ENCODE measurements around the gene IRF4. TPM values are rescaled to one million over a fixed set of nuclear protein-coding genes. Genes with fewer than 3 reads are reported as not detected.
A peak's percentile ranks its signal among the peaks of the same experiment; 100 is the strongest.

Gene IRF4
- total RNA-seq, 4 donors from 2014 or later, result 0.89 to 7.4 (median 3.2) TPM

DNA sequence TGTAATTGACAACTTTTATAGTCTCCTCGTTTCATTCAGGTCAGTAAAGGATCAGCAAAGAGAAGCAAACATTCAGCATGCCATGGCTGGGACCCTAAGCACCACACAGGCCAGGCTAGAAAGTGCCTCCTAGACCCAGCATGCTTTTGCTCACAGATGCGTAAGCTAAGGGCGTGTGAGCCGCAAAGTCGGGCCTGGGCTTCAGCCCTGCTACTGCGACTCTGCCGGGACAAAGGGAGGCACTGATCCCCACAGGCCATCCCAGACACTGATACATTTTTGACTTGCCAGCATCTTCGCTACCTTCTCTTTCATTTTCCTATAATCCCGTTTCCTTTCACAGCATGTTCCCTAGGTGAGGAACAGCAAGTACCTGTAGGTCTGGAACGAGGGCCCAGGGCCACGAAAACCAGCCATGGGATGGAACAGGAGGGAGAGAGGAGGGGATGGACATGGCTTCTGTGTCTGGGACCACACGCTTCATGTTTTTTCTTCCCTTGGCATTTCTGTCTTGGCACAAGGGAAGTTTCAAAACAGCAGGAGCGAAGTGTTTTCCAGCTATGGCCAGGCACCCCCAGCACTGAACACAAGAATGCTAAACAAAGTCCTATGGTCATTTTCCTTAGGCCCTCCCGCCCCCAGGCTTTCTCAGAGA lies 42.6 kb downstream of the IRF4 start:
- Histone ChIP-seq H3K36me3 (no peaks in the 10 kb centered on the region), H3K4me3 (no peak overlapping the region), H3K27me3 (no peaks in the 10 kb centered on the region), H3K27ac (no peak overlapping the region), H3K9me3 (no peaks in the 10 kb centered on the region), H3K4me1 (no peaks in the 10 kb centered on the region)
- 89% methylated on average over 10 to 14 of the region's 14 CpGs for WGBS, 2 donors (ENCODE audit: low coverage in 1 of 2)
- no peak for ATAC-seq
- TF ChIP-seq EP300 (IDR thresholded peaks at IDR 0.05) (no peak), POLR2AphosphoS5 (IDR thresholded peaks at IDR 0.05) (no peak), POLR2A (IDR thresholded peaks at IDR 0.05) (no peak), CTCF (IDR thresholded peaks at IDR 0.05) (no peak)

- no peak for ATAC-seq
Observed at GRCh38 chr6:435441-436307, 44.1 kb downstream of the IRF4 start.

DNA sequence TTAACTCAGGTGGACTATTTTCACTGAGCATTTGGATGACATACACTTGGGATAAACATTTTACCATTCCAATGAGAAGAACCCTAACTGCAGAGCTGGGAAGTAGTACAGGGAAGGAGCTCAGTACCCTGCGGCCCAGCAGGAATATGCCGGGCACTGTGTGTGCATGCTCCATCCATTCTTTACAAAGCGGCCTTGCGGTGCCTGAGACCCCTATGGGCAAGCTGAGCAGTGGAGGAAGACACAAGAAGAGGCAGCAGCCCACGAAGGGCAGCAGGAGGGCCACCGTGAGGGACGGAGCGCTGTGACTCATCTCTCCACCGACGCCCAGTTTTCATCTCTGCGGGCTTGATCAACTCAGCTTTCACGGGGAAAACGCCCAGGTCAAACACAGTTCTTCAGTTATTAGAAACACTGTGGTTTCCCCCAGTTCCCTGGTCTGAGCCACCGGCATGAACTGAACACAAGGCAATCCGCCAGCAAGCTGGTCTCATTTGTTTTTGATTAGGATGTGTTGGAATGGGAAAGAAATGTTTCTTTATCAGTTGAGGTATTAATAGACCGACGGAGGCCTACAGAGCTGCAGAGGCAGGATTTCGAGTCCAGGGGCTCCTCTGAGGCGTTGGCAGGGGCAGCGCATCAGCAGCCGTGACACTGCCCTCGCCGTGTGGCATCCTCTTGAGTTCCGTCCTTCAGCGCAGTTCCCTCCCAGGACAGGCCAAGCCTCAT lies 44.9 kb downstream of the IRF4 start:
- ATAC-seq, result peak; percentile 29
- Histone ChIP-seq H3K4me1 (no peaks in the 10 kb centered on the region), H3K27me3 (peaks cover under 1% of the 10 kb centered on the region), H3K4me3 (no peak overlapping the region), H3K27ac (no peak overlapping the region), H3K36me3 (no peaks in the 10 kb centered on the region), H3K9me3 (no peaks in the 10 kb centered on the region)
- TF ChIP-seq POLR2A (IDR thresholded peaks at IDR 0.05) (no peak), CTCF (IDR thresholded peaks at IDR 0.05) (no peak), EP300 (IDR thresholded peaks at IDR 0.05) (no peak), POLR2AphosphoS5 (IDR thresholded peaks at IDR 0.05) (no peak)
- 87 to 100% methylated on average over 3 to 11 of the region's 25 CpGs for WGBS, 2 donors (ENCODE audit: low coverage in 1 of 2)

More at GRCh38 chr6:435441-436307, 44.1 kb downstream of the IRF4 start:
- WGBS, 2 donors (ENCODE audit: low coverage in 1 of 2), result 87 to 100% methylated on average over 3 of the region's 50 CpGs
- H3K4me1 ChIP-seq, result no peaks in the 10 kb centered on the region
- H3K36me3 ChIP-seq, result no peaks in the 10 kb centered on the region
- H3K27me3 ChIP-seq, result no peaks in the 10 kb centered on the region
- TF ChIP-seq POLR2AphosphoS5 (IDR thresholded peaks at IDR 0.05) (no peak), EP300 (IDR thresholded peaks at IDR 0.05) (no peak), POLR2A (IDR thresholded peaks at IDR 0.05) (no peak), CTCF (IDR thresholded peaks at IDR 0.05) (no peak)
- H3K4me3 ChIP-seq, result no peak overlapping the region
- no peak overlapping the region for H3K27ac ChIP-seq
- no peaks in the 10 kb centered on the region for H3K9me3 ChIP-seq

GRCh38 chr6:437037-437392 lies 45.5 kb downstream of the IRF4 start:
- no peak overlapping the region for H3K27ac ChIP-seq
- peaks cover 6% of the 10 kb centered on the region for H3K27me3 ChIP-seq
- no peak for TF ChIP-seq CTCF (IDR thresholded peaks at IDR 0.05)
- TF ChIP-seq POLR2A (IDR thresholded peaks at IDR 0.05), result no peak
- no peak for TF ChIP-seq EP300 (IDR thresholded peaks at IDR 0.05)
- no peak for TF ChIP-seq POLR2AphosphoS5 (IDR thresholded peaks at IDR 0.05)
- no peak overlapping the region for H3K4me3 ChIP-seq
- no peak for ATAC-seq
- WGBS, 2 donors (ENCODE audit: low coverage in 1 of 2), result 60% methylated on average over 1 of the region's 6 CpGs; no CpG with 5 or more reads in 1 of the 2 donors
- no peaks in the 10 kb centered on the region for H3K4me1 ChIP-seq
- H3K36me3 ChIP-seq, result no peaks in the 10 kb centered on the region
- no peaks in the 10 kb centered on the region for H3K9me3 ChIP-seq
